Fibroblast of lung (primary cell): ENCODE data around the gene CEACAM18. TPM values are rescaled to one million over a fixed set of nuclear protein-coding genes. Genes with fewer than 3 reads are reported as not detected.

Source experiments
- DNase-seq, 2 donors: peaks; one replicate each; pipeline versions ENCODE4 v3.0.0 to v3.0.0-alpha.2; 2010; ENCODE audit warnings: low read depth in 2 of 2
- H2AFZ ChIP-seq: 2 replicates; pipeline ENCODE4 v1.5.1; 2012; ENCODE audit warnings: low read length, control low read depth, inconsistent platforms
- H3K27ac ChIP-seq: 2 replicates; pipeline ENCODE4 v1.5.1; 2011; ENCODE audit warnings: low read length, control low read depth; ENCODE audit not compliant: insufficient read depth
- H3K27me3 ChIP-seq: 2 replicates; pipeline ENCODE4 v1.5.1; 2011; ENCODE audit warnings: mild to moderate bottlenecking, low read length; ENCODE audit not compliant: control insufficient read depth, insufficient read depth
- H3K36me3 ChIP-seq: 2 replicates; pipeline ENCODE4 v1.5.1; 2011; ENCODE audit warnings: low read length; ENCODE audit not compliant: control insufficient read depth, insufficient read depth
- H3K4me1 ChIP-seq: 2 replicates; pipeline ENCODE4 v1.5.1; 2011; ENCODE audit warnings: low read length; ENCODE audit not compliant: control insufficient read depth, insufficient read depth; ENCODE audit errors: extremely low read depth
- H3K4me2 ChIP-seq: 2 replicates; pipeline ENCODE4 v1.5.1; 2011; ENCODE audit warnings: low read length, control low read depth; ENCODE audit not compliant: insufficient read depth; ENCODE audit errors: extremely low read depth
- H3K4me3 ChIP-seq, 4 experiments: fragments of 200-600 bp in 1 of 4; sonication (generic) in 1 of 4; replicated peaks in 1 of 4; 2 replicates each; pipeline ENCODE4 v1.5.1; 2011 to 2016; ENCODE audit warnings: low read length in 4 of 4, low read depth in 3 of 4, mild to moderate bottlenecking in 3 of 4, control low read depth in 2 of 4, inconsistent platforms in 1 of 4, mixed read lengths in 1 of 4; ENCODE audit not compliant: insufficient read depth in 1 of 4; ENCODE audit errors: control extremely low read depth in 1 of 4
- H3K79me2 ChIP-seq: 2 replicates; pipeline ENCODE4 v1.5.1; 2012; ENCODE audit warnings: mild to moderate bottlenecking, low read length, inconsistent platforms; ENCODE audit not compliant: control insufficient read depth, insufficient read depth
- H3K9ac ChIP-seq: 2 replicates; pipeline ENCODE4 v1.5.1; 2011; ENCODE audit warnings: mild to moderate bottlenecking, low read length, control low read depth; ENCODE audit not compliant: insufficient read depth
- H3K9me3 ChIP-seq: 2 replicates; pipeline ENCODE4 v1.5.1; 2012; ENCODE audit warnings: low read depth, low read length; ENCODE audit not compliant: control insufficient read depth, insufficient read depth
- H4K20me1 ChIP-seq: 2 replicates; pipeline ENCODE4 v1.5.1; 2011; ENCODE audit warnings: low read length; ENCODE audit not compliant: control insufficient read depth, insufficient read depth; ENCODE audit errors: extremely low read depth
- EZH2 ChIP-seq: IDR thresholded peaks from 2 replicates; pipeline ENCODE4 v1.5.1; 2012; ENCODE audit warnings: low read length, control low read depth, mild to moderate bottlenecking; ENCODE audit errors: missing control alignments
- polyA plus RNA-seq, 2 donors: library from polyadenylated mRNA; depleted of rRNA in 1 of 2; stranded (reverse) in 1 of 2; unstranded in 1 of 2; fragments of >200 nt; gene quantifications; 2 replicates each; pipeline ENCODE4 v1.2.1, GENCODE V29; 2011 to 2012; ENCODE audit warnings: missing spikeins in 1 of 2
- total RNA-seq: library from RNA; depleted of rRNA; stranded (reverse); fragments of >200 nt; gene quantifications from 2 replicates; pipeline ENCODE4 v1.2.1, GENCODE V29; 2014
- TF ChIP-seq, protein P1 (sequence below), 2 donors: IDR thresholded peaks in 1 of 2; conservative IDR thresholded peaks in 1 of 2; 1 replicate in 1 of 2; 2 replicates in 1 of 2; pipeline ENCODE4 v1.5.1; 2011 to 2012; ENCODE audit warnings: low read length in 2 of 2, control low read depth in 1 of 2, inconsistent platforms in 1 of 2, low read depth in 1 of 2, mild to moderate bottlenecking in 1 of 2

CEACAM18 gene
- total and polyA plus RNA-seq, 2 donors (not counting 1 experiment from before 2014, with no cell fraction given): not detected

DNA sequence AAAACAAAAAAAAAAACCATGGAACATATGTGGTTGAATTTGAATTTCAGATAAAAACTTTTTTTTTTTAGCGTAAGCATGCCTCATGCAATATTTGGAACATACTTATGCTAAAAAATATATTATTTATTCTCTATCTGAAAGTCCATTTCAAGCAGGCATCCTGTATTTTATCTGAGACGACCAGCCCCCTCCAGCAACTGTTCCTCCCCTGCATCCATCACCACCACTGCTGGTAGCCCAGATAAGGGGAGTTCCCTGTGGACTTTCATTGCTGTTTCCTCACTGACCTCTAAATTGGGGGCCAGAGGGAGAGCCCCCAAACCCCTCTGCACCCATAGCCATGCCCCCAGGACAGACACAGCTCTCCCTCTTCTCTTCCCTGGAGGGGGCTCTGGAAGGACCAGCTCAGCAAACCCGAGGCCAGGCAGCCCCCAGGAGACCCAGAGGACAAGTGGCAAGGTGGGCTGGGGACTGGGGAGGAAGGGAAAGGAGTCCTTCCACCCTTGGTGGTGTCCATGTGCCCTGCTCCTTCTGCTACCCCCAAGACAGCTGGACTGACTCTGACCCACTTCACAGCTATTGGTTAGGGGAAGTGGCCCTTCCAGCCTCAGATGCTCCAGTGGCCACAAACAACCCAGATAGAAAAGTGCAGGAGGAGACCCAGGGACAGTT, 29.9 kb downstream of the CEACAM18 start:
- H2AFZ ChIP-seq: no peak overlapping the region
- no peaks in the 10 kb centered on the region for H3K4me1 ChIP-seq
- no peaks in the 10 kb centered on the region for H3K27me3 ChIP-seq
- no peak overlapping the region for H3K4me2 ChIP-seq
- no peak overlapping the region for H3K27ac ChIP-seq
- H3K36me3 ChIP-seq: no peaks in the 10 kb centered on the region
- H3K79me2 ChIP-seq: no peaks in the 10 kb centered on the region
- TF ChIP-seq, protein P1, sequence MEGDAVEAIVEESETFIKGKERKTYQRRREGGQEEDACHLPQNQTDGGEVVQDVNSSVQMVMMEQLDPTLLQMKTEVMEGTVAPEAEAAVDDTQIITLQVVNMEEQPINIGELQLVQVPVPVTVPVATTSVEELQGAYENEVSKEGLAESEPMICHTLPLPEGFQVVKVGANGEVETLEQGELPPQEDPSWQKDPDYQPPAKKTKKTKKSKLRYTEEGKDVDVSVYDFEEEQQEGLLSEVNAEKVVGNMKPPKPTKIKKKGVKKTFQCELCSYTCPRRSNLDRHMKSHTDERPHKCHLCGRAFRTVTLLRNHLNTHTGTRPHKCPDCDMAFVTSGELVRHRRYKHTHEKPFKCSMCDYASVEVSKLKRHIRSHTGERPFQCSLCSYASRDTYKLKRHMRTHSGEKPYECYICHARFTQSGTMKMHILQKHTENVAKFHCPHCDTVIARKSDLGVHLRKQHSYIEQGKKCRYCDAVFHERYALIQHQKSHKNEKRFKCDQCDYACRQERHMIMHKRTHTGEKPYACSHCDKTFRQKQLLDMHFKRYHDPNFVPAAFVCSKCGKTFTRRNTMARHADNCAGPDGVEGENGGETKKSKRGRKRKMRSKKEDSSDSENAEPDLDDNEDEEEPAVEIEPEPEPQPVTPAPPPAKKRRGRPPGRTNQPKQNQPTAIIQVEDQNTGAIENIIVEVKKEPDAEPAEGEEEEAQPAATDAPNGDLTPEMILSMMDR (conservative IDR thresholded peaks at IDR 0.05 in 1 of 2, IDR thresholded peaks at IDR 0.05 in 1 of 2; ENCODE audit: low read depth in 1 of 2, low read length in 2 of 2): no peak
- TF ChIP-seq EZH2: no peak
- no peak overlapping the region for H3K9ac ChIP-seq
- DNase-seq: no peak
- H3K4me3 ChIP-seq: no peak overlapping the region
- no peaks in the 10 kb centered on the region for H4K20me1 ChIP-seq
- H3K9me3 ChIP-seq: no peaks in the 10 kb centered on the region

DNA sequence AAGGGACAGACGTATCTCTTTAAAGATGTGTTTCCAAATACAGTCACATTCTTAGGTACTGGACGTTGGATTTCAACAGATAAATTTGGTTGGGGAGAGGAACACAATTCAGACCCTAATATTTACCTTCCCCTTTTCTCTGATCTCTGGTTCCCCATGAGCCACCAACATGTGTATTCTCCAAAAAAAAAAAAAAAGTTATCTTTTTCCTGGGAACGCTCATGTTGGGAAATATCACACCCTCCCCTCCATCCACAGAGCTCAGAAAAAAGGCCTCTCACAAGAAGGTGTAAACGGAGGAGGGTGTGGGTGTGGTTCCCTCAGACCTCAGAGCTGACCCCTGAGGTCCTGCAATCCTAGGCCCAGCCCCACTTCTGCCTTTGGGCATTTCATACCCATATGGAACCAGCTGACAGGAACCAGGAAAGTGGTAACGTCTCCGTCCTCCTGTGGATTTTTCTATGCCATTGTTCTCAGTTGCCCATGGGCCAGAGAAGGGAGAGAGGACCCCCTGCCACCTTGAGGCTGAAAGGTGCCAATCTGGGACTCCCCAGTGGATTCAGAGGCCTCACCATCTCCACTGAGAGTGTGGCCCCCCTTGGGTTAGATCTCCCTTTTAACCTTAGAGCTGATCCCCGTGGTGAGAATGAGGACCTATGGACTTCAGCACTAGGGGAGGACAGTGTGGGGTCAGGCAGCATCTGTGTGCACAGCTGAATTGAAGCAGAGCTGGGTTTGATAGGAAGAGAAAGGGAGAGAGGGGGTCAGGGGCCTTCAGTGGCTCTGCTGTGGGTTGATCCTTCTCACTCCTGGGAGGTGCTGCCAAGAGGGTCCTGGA, 31.7 kb downstream of the CEACAM18 start:
- no peak overlapping the region for H3K4me3 ChIP-seq
- no peaks in the 10 kb centered on the region for H4K20me1 ChIP-seq
- H3K9me3 ChIP-seq: no peaks in the 10 kb centered on the region
- H3K79me2 ChIP-seq: no peaks in the 10 kb centered on the region
- TF ChIP-seq, protein P1 (conservative IDR thresholded peaks at IDR 0.05 in 1 of 2, IDR thresholded peaks at IDR 0.05 in 1 of 2; ENCODE audit: low read depth in 1 of 2, low read length in 2 of 2): no peak
- no peak for TF ChIP-seq EZH2
- H3K4me2 ChIP-seq: no peak overlapping the region
- no peaks in the 10 kb centered on the region for H3K4me1 ChIP-seq
- H3K36me3 ChIP-seq: no peaks in the 10 kb centered on the region
- H3K27me3 ChIP-seq: no peaks in the 10 kb centered on the region
- H3K9ac ChIP-seq: no peak overlapping the region
- DNase-seq: no peak
- H2AFZ ChIP-seq: no peak overlapping the region
- no peak overlapping the region for H3K27ac ChIP-seq

DNA sequence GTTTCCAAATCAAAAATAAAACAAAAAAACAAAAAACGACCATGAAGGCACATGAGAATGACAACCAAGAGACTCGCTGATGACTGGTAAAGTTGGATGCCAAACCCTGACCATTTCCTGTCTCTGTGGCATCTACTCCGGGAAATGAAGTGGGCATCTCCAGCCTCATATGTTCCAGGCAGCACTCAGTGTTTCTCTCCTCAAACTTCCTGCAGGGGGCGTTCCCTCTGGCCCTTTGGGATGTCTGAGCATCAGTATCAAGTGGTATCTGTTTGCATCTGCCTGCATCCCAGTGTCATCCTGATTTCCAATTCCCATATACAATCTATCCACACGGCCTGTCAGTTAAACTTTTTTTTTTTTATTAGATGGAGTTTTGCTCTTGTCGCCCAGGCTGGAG, 33.0 kb downstream of the CEACAM18 start:
- no peaks in the 10 kb centered on the region for H3K4me1 ChIP-seq
- H3K9me3 ChIP-seq: no peaks in the 10 kb centered on the region
- no peaks in the 10 kb centered on the region for H3K79me2 ChIP-seq
- no peak for DNase-seq
- H3K27ac ChIP-seq: no peak overlapping the region
- H4K20me1 ChIP-seq: no peaks in the 10 kb centered on the region
- TF ChIP-seq EZH2: no peak
- TF ChIP-seq, protein P1 (conservative IDR thresholded peaks at IDR 0.05 in 1 of 2, IDR thresholded peaks at IDR 0.05 in 1 of 2; ENCODE audit: low read depth in 1 of 2, low read length in 2 of 2): peak in 1 of 2 donors; percentile 15
- H3K36me3 ChIP-seq: no peaks in the 10 kb centered on the region
- no peaks in the 10 kb centered on the region for H3K27me3 ChIP-seq
- no peak overlapping the region for H3K4me3 ChIP-seq
- no peak overlapping the region for H2AFZ ChIP-seq
- no peak overlapping the region for H3K4me2 ChIP-seq
- no peak overlapping the region for H3K9ac ChIP-seq
